Body of pancreas (tissue), 4 donors: Measurements from ENCODE around the gene RAB11A. TPM values are rescaled to one million over a fixed set of nuclear protein-coding genes. Genes with fewer than 3 reads are reported as not detected.
A peak's percentile ranks its signal among the peaks of the same experiment; 100 is the strongest.

ENCODE experiments used
- ATAC-seq: fragments of 150-250 bp; one replicate; pipeline ENCODE4 v1.9.1; 2016
- DNase-seq, 4 donors: peaks; one replicate each; pipeline ENCODE4 v3.0.0-alpha.2; 2019
- H3K27ac ChIP-seq, 4 donors: fragments of 200-600 bp; sonication (generic); 1 replicate in 3 of 4; 2 replicates in 1 of 4; pipeline versions ENCODE4 v1.5.1 to v1.6.1; 2016 to 2019; ENCODE audit warnings: mild to moderate bottlenecking in 1 of 4, mixed read lengths in 1 of 4, moderate library complexity in 1 of 4
- H3K27me3 ChIP-seq, 2 donors: fragments of 200-600 bp; sonication (generic); one replicate each; pipeline ENCODE4 v1.6.0; 2016; ENCODE audit warnings: mild to moderate bottlenecking in 1 of 2
- H3K36me3 ChIP-seq, 2 donors: fragments of 200-600 bp; sonication (generic); replicated peaks in 1 of 2; 2 replicates each; pipeline ENCODE4 v1.5.1; 2016; ENCODE audit warnings: low read depth in 2 of 2; ENCODE audit not compliant: insufficient read depth in 1 of 2
- H3K4me1 ChIP-seq: fragments of 200-600 bp; sonication (generic); one replicate; pipeline ENCODE4 v1.6.0; 2016
- H3K4me3 ChIP-seq, 2 donors: fragments of 200-600 bp; sonication (generic); 1 replicate in 1 of 2; 2 replicates in 1 of 2; pipeline ENCODE4 v1.5.1; 2016 to 2019
- H3K9me3 ChIP-seq, 3 donors: fragments of 200-600 bp; sonication (generic); 1 replicate in 2 of 3; 2 replicates in 1 of 3; pipeline ENCODE4 v1.5.1; 2016
- CTCF ChIP-seq, 7 experiments: fragments of 450-650 bp in 4 of 7; fragments of 200-600 bp in 3 of 7; sonication (generic) in 3 of 7; IDR thresholded peaks; one replicate each; pipeline ENCODE4 v1.5.1; 2016 to 2019; ENCODE audit warnings: antibody characterized with exemption in 7 of 7
- POLR2A ChIP-seq, 3 donors: fragments of 450-650 bp; IDR thresholded peaks; one replicate each; pipeline ENCODE4 v1.6.1; 2016; ENCODE audit warnings: antibody characterized with exemption in 3 of 3, mild to moderate bottlenecking in 2 of 3
- WGBS, 2 donors: methylation state at CpG; one replicate each; pipeline ENCODE4 v1.1.5; 2017; 5-methylcytosine and 5-hydroxymethylcytosine counted together
- intact Hi-C: fragments of 100-400 bp; cut with DNase I; formaldehyde crosslinking; loops from one replicate; pipeline ENCODE4 v1.15.1; 2023
- total RNA-seq, 2 donors: library from RNA; depleted of rRNA; stranded (reverse); fragments of >200 nt; gene quantifications; one replicate each; pipeline ENCODE4 v1.1.0, GENCODE V29; 2016

RAB11A gene
- total RNA-seq, 2 donors from 2014 or later = 35.3 to 39.4 TPM

DNA sequence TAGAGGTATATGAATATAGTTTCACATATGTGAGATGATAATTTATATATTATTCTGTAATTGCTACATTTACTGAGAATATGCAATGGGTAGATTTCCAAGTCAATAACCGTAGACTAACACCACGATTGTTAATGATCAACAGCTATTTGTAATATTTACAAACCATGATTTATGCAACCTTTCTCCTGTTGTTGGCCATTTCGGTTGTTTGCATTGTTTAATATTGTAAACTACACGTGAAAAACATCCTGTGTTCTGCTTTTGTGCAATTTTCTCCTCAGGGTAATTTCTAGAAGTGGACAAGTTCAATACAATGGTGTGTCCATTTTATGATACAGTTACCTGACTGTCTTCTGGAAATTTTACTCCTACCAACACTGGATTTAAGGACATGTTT, 29.3 kb upstream of the RAB11A start:
- intact Hi-C loops = no loop called here
- TF ChIP-seq CTCF (IDR thresholded peaks at IDR 0.05) (no peak), POLR2A (IDR thresholded peaks at IDR 0.05) (no peak)
- no peak overlapping the region for H3K27ac ChIP-seq
- DNase-seq (no peak), ATAC-seq (no peak)
- no peak overlapping the region for H3K4me3 ChIP-seq
- WGBS, 2 donors = 46 to 69% methylated on average over 4 of the region's 4 CpGs
- no peaks in the 10 kb centered on the region for H3K27me3 ChIP-seq
- H3K9me3 ChIP-seq = no peaks in the 10 kb centered on the region
- no peaks in the 10 kb centered on the region for H3K4me1 ChIP-seq
- H3K36me3 ChIP-seq = no peaks in the 10 kb centered on the region

GRCh38 chr15:65841121-65841930, 28.0 kb upstream of the RAB11A start:
- Histone ChIP-seq H3K36me3 (no peaks in the 10 kb centered on the region), H3K27me3 (no peaks in the 10 kb centered on the region), H3K9me3 (no peaks in the 10 kb centered on the region), H3K27ac (no peak overlapping the region), H3K4me3 (no peak overlapping the region), H3K4me1 (no peaks in the 10 kb centered on the region)
- 59 to 81% methylated on average over 11 of the region's 11 CpGs for WGBS, 2 donors
- intact Hi-C loops = no loop called here
- no peak for TF ChIP-seq POLR2A (IDR thresholded peaks at IDR 0.05)
- no peak for TF ChIP-seq CTCF (IDR thresholded peaks at IDR 0.05)
- DNase-seq = peak in 1 of 4 donors; percentile 15
- no peak for ATAC-seq

- WGBS, 2 donors = 72 to 73% methylated on average over 9 of the region's 9 CpGs
- no peaks in the 10 kb centered on the region for H3K36me3 ChIP-seq
- TF ChIP-seq POLR2A (IDR thresholded peaks at IDR 0.05) (no peak), CTCF (IDR thresholded peaks at IDR 0.05) (no peak)
- intact Hi-C loops = no loop called here
- H3K4me1 ChIP-seq = no peaks in the 10 kb centered on the region
- ATAC-seq (no peak), DNase-seq (no peak)
- no peaks in the 10 kb centered on the region for H3K9me3 ChIP-seq
- H3K4me3 ChIP-seq = no peak overlapping the region
- no peak overlapping the region for H3K27ac ChIP-seq
- H3K27me3 ChIP-seq = no peaks in the 10 kb centered on the region
Measured at GRCh38 chr15:65845826-65846519, 23.3 kb upstream of the RAB11A start.

DNA sequence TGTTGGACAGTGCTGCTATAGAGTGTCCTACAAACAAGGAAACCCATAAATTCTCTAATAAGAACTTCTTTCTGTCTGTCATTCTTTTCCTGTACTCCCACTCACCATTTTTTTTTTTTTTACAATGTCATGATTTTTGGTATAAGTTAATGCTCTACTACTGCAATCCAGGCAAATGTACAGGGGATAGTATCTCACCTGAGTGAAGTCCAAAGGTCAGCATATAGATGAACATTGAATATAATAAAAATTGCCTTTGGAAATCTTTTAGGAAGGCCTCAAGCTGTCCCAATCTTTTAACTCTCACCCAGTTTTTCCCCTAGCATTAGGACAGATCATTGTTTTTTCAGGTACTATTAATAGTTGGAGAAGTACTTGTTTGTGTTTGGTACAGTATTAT, 21.3 kb upstream of the RAB11A start:
- H3K4me3 ChIP-seq = no peak overlapping the region
- TF ChIP-seq POLR2A (IDR thresholded peaks at IDR 0.05) (no peak), CTCF (IDR thresholded peaks at IDR 0.05) (no peak)
- H3K27ac ChIP-seq = no peak overlapping the region
- intact Hi-C loops = no loop called here
- H3K36me3 ChIP-seq = no peaks in the 10 kb centered on the region
- no peak for DNase-seq
- no peaks in the 10 kb centered on the region for H3K27me3 ChIP-seq
- no peak for ATAC-seq
- H3K9me3 ChIP-seq = no peaks in the 10 kb centered on the region
- no peaks in the 10 kb centered on the region for H3K4me1 ChIP-seq
